Caco-2 (cell line): ENCODE results near the gene SYNPO. TPM values are rescaled to one million over a fixed set of nuclear protein-coding genes. Genes with fewer than 3 reads are reported as not detected.

Experiments
- BruUV-seq: library from RNA; stranded (reverse); fragments of 400-500 nt; replicated peaks from 2 replicates; lab custom pipeline; 2021; lab: Mats Ljungman, UMichigan
- CTCF ChIA-PET: fragments of 300-600 bp; sonication (Branson Sonifier 250); formaldehyde crosslinking; loops from one replicate; lab custom pipeline; 2022; ENCODE audit warnings: antibody characterized with exemption; lab: Charles Lee
- POLR2A ChIA-PET: fragments of 300-600 bp; sonication (Branson Sonifier 250); formaldehyde crosslinking; loops from one replicate; lab custom pipeline; 2022; ENCODE audit warnings: antibody characterized with exemption; lab: Charles Lee
- DNase-seq, 2 experiments: peaks; one replicate each; pipeline versions ENCODE4 v3.0.0 to v3.0.0-alpha.2; 2020 to 2022
- H3K27me3 ChIP-seq: replicated peaks from 2 replicates; pipeline ENCODE4 v1.6.0; 2011; ENCODE audit warnings: low read length; ENCODE audit not compliant: control insufficient read depth, insufficient read depth
- H3K36me3 ChIP-seq: 2 replicates; pipeline ENCODE4 v1.5.1; 2011; ENCODE audit warnings: low read length; ENCODE audit not compliant: control insufficient read depth, insufficient read depth
- H3K4me1 ChIP-seq: fragments of 250-450 bp; sonication (Bioruptor Pico); 2 replicates; pipeline ENCODE4 v1.5.1; 2020; ENCODE audit warnings: mild to moderate bottlenecking
- H3K4me3 ChIP-seq: 2 replicates; pipeline ENCODE4 v1.5.1; 2011; ENCODE audit warnings: low read depth, mild to moderate bottlenecking, control low read depth, low read length
- H3K9me3 ChIP-seq: fragments of 250-450 bp; sonication (Bioruptor Pico); 2 replicates; pipeline ENCODE4 v1.5.1; 2020; ENCODE audit warnings: mild to moderate bottlenecking, moderate library complexity
- H3K27ac Mint-ChIP-seq: one replicate; pipeline ENCODE4 v1.8.0; 2022; ENCODE audit warnings: mixed read lengths; ENCODE audit not compliant: unreplicated experiment
- H3K27me3 Mint-ChIP-seq: one replicate; pipeline ENCODE4 v1.8.0; 2022; ENCODE audit warnings: mixed read lengths; ENCODE audit not compliant: insufficient read depth, unreplicated experiment
- H3K36me3 Mint-ChIP-seq: one replicate; pipeline ENCODE4 v1.8.0; 2022; ENCODE audit warnings: mild to moderate bottlenecking, mixed read lengths; ENCODE audit not compliant: insufficient read depth, unreplicated experiment
- H3K4me1 Mint-ChIP-seq: one replicate; pipeline ENCODE4 v1.8.0; 2022; ENCODE audit warnings: low read depth, mixed read lengths; ENCODE audit not compliant: unreplicated experiment
- H3K4me3 Mint-ChIP-seq: one replicate; pipeline ENCODE4 v1.8.0; 2022; ENCODE audit warnings: mild to moderate bottlenecking, moderate library complexity, mixed read lengths; ENCODE audit not compliant: unreplicated experiment
- H3K9me3 Mint-ChIP-seq: one replicate; pipeline ENCODE4 v1.8.0; 2022; ENCODE audit warnings: mixed read lengths; ENCODE audit not compliant: unreplicated experiment
- intact Hi-C: fragments of 100-400 bp; cut with micrococcal nuclease; formaldehyde crosslinking; loops from one replicate; pipeline ENCODE4 v1.10.0; 2022; ENCODE audit not compliant: unreplicated experiment
- total RNA-seq: library from RNA; stranded (reverse); gene quantifications from 2 replicates; pipeline ENCODE4 v1.2.3, GENCODE V29; 2022
- TF ChIP-seq, protein P1 (sequence below), 2 experiments: fragments of 200-600 bp in 1 of 2; IDR thresholded peaks; 1 replicate in 1 of 2; 2 replicates in 1 of 2; pipeline versions ENCODE4 v1.5.1 to v1.8.0; 2011 to 2022; ENCODE audit warnings: antibody characterized with exemption in 1 of 2, control low read depth in 1 of 2, inconsistent platforms in 1 of 2, low read depth in 1 of 2, low read length in 1 of 2, mild to moderate bottlenecking in 1 of 2, moderate library complexity in 1 of 2; ENCODE audit not compliant: insufficient read depth in 1 of 2, severe bottlenecking in 1 of 2, unreplicated experiment in 1 of 2

The SYNPO gene
- total RNA-seq, 1 experiment from 2014 or later = 25.1 TPM

DNA sequence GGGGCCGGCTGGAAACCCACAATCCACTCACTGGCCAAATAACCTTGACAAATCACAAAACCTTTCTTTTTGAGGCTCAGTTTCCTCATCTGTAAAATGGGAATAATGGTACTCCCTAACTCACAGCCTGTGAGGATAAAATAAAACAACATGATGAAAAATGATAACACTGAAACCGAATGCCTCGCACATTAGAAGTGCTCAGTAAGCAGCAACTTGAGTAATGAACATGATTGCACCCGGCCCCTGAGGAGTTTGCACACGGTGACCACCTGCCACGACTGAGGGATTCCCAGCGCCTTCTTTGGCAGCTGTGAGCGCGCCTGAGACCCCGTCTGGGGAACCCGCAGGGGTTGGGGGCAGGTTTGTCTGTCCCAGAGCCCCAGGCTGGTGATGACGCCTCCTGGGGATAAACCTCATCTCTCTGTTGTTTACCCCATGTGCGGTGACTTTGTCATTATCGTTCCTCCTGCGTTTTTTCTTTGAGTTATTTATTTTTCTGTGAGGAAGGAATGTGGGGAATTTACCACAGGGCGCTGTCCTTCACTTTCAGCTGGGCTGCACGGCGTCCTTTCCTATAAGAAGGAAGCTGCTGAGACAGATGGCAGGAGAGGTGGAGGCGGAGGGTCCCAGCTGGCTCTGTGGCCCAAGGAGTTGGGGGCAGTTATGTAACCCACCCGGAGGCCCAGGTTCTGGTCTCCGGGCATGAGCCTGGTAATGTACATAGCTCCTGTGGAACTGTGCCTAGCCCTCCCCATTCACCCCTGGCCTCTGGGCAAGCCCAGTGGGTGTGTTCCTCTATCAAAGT lies 3.0 kb upstream of the SYNPO start:
- no peaks in the 10 kb centered on the region for H3K27me3 ChIP-seq
- H3K36me3 ChIP-seq = no peaks in the 10 kb centered on the region
- CTCF ChIA-PET = interaction anchor here (0.7 to 1.0 kb wide), 2 partner anchors 55 to 77 kb away, joined by 3 to 7 read pairs; no protein-coding TSS in a partner anchor
- H3K9me3 ChIP-seq = no peaks in the 10 kb centered on the region
- no TSS peak for BruUV-seq
- POLR2A ChIA-PET = interaction anchor here (0.5 to 1.2 kb wide), 3 partner anchors 63 to 677 kb away, joined by 3 to 5 read pairs (median 3); partner anchors contain the start of genes DCTN4 and RBM22
- Mint-ChIP-seq H3K4me3 (peak overlapping the region; percentile 39), H3K27ac (peak overlapping the region; percentile 79), H3K9me3 (no peaks in the 10 kb centered on the region), H3K27me3 (no peaks in the 10 kb centered on the region), H3K4me1 (peaks cover 45% of the 10 kb centered on the region), H3K36me3 (peaks cover 15% of the 10 kb centered on the region)
- H3K4me3 ChIP-seq = no peak overlapping the region
- peak; percentile 84 to 86 for DNase-seq
- intact Hi-C loops = loop anchor here (1.0 kb wide), 3 partner anchors 55 to 76 kb away; partner anchors contain the start of gene RBM22
- peaks cover 60% of the 10 kb centered on the region for H3K4me1 ChIP-seq
- TF ChIP-seq, protein P1, sequence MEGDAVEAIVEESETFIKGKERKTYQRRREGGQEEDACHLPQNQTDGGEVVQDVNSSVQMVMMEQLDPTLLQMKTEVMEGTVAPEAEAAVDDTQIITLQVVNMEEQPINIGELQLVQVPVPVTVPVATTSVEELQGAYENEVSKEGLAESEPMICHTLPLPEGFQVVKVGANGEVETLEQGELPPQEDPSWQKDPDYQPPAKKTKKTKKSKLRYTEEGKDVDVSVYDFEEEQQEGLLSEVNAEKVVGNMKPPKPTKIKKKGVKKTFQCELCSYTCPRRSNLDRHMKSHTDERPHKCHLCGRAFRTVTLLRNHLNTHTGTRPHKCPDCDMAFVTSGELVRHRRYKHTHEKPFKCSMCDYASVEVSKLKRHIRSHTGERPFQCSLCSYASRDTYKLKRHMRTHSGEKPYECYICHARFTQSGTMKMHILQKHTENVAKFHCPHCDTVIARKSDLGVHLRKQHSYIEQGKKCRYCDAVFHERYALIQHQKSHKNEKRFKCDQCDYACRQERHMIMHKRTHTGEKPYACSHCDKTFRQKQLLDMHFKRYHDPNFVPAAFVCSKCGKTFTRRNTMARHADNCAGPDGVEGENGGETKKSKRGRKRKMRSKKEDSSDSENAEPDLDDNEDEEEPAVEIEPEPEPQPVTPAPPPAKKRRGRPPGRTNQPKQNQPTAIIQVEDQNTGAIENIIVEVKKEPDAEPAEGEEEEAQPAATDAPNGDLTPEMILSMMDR (IDR thresholded peaks at IDR 0.05; ENCODE audit: insufficient read depth in 1 of 2, low read depth in 1 of 2, low read length in 1 of 2, severe bottlenecking in 1 of 2, unreplicated experiment in 1 of 2) = no peak

DNA sequence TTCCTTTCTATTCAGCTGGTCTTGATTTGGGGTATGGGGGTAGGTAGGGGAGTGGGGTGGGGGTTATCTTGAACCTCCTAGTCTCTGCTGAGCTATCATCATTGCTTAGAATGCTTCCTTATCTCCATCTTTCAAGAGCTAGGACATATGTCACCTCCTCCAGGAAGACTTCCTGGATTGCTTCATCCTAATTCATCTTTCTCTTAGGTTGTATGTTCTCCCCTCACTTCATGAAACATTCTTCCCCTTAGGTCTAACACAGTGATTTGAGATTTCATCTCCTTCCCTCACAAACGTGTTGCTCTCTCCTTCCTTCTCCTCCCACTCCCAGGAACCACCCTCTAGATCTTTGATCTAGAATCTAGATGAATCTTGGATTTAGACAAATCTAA lies 2.4 kb upstream of the SYNPO start:
- DNase-seq = no peak
- no peaks in the 10 kb centered on the region for H3K9me3 Mint-ChIP-seq
- ChIA-PET POLR2A (interaction anchor here (0.5 to 1.2 kb wide), 3 partner anchors 63 to 678 kb away, joined by 3 to 5 read pairs (median 3); partner anchors contain the start of genes DCTN4 and RBM22), CTCF (interaction anchor here (0.7 to 1.0 kb wide), 2 partner anchors 56 to 78 kb away, joined by 3 to 7 read pairs; no protein-coding TSS in a partner anchor)
- peaks cover 15% of the 10 kb centered on the region for H3K36me3 Mint-ChIP-seq
- no peak overlapping the region for H3K4me3 ChIP-seq
- BruUV-seq = no TSS peak
- H3K27me3 Mint-ChIP-seq = no peaks in the 10 kb centered on the region
- peaks cover 49% of the 10 kb centered on the region for H3K4me1 Mint-ChIP-seq
- intact Hi-C loops = no loop called here
- H3K27ac Mint-ChIP-seq = peak overlapping the region; percentile 79
- peak overlapping the region; percentile 39 for H3K4me3 Mint-ChIP-seq
- peaks cover 66% of the 10 kb centered on the region for H3K4me1 ChIP-seq
- TF ChIP-seq, protein P1 (IDR thresholded peaks at IDR 0.05; ENCODE audit: insufficient read depth in 1 of 2, low read depth in 1 of 2, low read length in 1 of 2, severe bottlenecking in 1 of 2, unreplicated experiment in 1 of 2) = no peak
- no peaks in the 10 kb centered on the region for H3K27me3 ChIP-seq
- no peaks in the 10 kb centered on the region for H3K36me3 ChIP-seq
- no peaks in the 10 kb centered on the region for H3K9me3 ChIP-seq
